Measurements from ENCODE around the gene NSD2.

GRCh38 chr4:1842993-1843448, 28.2 kb upstream of the NSD2 start:
- TF ChIP-seq HNF4A (conservative IDR thresholded peaks at IDR 0.05) (no peak), CTCF (IDR thresholded peaks at IDR 0.05; ENCODE audit: low read depth, low read length, missing input control) (no peak)

Measured in liver (tissue), 3 donors.